OCI-LY1 (cell line): Measurements from ENCODE around the gene COPZ1.

Experiments
- CTCF ChIP-seq: fragments of 200-600 bp; sonication (generic), shearing (Covaris generic); IDR thresholded peaks from 2 replicates; pipeline ENCODE4 v1.5.1; 2017; ENCODE audit warnings: mild to moderate bottlenecking, antibody characterized with exemption, low read length, moderate library complexity, mixed read lengths
- EZH2 ChIP-seq: fragments of 200-600 bp; sonication (generic), shearing (Covaris generic); IDR thresholded peaks from 2 replicates; pipeline ENCODE4 v1.8.0; 2017; ENCODE audit warnings: borderline replicate concordance, mixed run types, mild to moderate bottlenecking, antibody characterized with exemption, low read length, moderate library complexity, mixed read lengths

GRCh38 chr12:54379398-54380201 lies 54.7 kb downstream of the COPZ1 start:
- TF ChIP-seq CTCF (peak; percentile 100), EZH2 (no peak)
